Measurements from ENCODE around the gene TNFRSF13B. TPM values are rescaled to one million over a fixed set of nuclear protein-coding genes. Genes with fewer than 3 reads are reported as not detected.

Gene TNFRSF13B
- total RNA-seq, 6 donors from 2014 or later = 0.57 to 6.3 (median 2.1) TPM; not detected in 1

DNA sequence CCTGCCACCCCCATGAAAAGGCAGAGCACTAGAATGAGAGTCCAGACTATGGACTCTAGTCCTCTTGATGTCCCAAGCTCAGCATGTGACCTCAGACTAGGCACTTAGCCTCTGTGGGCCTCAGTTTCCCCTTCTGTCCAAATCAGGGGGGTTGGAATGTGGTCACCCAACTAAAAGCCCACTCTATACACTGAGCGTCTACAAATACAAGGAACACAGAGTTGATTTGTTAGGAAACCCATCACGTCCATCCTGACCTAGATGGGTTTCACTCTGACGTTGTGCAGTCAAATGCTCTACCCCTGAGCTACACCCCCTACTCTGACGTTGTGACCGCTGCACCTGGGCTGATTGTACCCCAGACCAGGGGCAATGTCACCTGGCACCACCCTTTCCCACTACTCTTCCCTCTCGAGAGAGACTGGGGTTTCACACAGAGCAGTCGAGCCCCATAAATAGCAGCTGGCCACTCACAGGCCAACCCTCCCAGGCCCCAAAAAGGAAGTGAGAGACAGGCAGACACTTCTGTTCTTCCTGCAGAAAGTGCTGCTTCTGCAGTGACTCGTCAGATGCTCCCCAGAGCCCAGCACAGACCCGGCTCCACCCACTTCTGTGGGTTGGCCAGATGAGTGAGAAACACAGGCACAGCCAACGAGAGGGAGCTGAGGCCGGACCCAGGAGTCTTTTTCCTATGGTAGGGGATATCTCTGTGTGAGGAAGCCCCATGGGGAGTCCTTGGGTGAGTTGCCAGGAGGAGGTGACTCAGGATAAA lies 16.1 kb upstream of the TNFRSF13B start:
- TF ChIP-seq, protein P1, sequence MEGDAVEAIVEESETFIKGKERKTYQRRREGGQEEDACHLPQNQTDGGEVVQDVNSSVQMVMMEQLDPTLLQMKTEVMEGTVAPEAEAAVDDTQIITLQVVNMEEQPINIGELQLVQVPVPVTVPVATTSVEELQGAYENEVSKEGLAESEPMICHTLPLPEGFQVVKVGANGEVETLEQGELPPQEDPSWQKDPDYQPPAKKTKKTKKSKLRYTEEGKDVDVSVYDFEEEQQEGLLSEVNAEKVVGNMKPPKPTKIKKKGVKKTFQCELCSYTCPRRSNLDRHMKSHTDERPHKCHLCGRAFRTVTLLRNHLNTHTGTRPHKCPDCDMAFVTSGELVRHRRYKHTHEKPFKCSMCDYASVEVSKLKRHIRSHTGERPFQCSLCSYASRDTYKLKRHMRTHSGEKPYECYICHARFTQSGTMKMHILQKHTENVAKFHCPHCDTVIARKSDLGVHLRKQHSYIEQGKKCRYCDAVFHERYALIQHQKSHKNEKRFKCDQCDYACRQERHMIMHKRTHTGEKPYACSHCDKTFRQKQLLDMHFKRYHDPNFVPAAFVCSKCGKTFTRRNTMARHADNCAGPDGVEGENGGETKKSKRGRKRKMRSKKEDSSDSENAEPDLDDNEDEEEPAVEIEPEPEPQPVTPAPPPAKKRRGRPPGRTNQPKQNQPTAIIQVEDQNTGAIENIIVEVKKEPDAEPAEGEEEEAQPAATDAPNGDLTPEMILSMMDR (IDR thresholded peaks at IDR 0.05) = no peak
- peak in 1 of 4 donors; percentile 53 for TF ChIP-seq POLR2A (IDR thresholded peaks at IDR 0.05)
- peak in 1 of 2 donors; percentile 21 for TF ChIP-seq POLR2AphosphoS5 (IDR thresholded peaks at IDR 0.05)
- peak in 1 of 2 donors; percentile 64 for DNase-seq
- Histone ChIP-seq H3K9me3 (no peaks in the 10 kb centered on the region), H3K36me3 (no peaks in the 10 kb centered on the region), H3K27ac (peak overlapping the region in 3 of 4 donors; percentile 11 to 71 (median 30)), H3K4me3 (peak overlapping the region in 1 of 4 donors; percentile 3), H3K27me3 (no peaks in the 10 kb centered on the region), H3K4me1 (peaks cover 0 to 14% (median 8%) of the 10 kb centered on the region in 4 donors)
- ATAC-seq (ENCODE audit: low FRiP score in 2 of 2) = peak; percentile 56 to 90
- WGBS, 2 donors = 42 to 45% methylated on average over 10 to 11 of the region's 11 CpGs

DNA sequence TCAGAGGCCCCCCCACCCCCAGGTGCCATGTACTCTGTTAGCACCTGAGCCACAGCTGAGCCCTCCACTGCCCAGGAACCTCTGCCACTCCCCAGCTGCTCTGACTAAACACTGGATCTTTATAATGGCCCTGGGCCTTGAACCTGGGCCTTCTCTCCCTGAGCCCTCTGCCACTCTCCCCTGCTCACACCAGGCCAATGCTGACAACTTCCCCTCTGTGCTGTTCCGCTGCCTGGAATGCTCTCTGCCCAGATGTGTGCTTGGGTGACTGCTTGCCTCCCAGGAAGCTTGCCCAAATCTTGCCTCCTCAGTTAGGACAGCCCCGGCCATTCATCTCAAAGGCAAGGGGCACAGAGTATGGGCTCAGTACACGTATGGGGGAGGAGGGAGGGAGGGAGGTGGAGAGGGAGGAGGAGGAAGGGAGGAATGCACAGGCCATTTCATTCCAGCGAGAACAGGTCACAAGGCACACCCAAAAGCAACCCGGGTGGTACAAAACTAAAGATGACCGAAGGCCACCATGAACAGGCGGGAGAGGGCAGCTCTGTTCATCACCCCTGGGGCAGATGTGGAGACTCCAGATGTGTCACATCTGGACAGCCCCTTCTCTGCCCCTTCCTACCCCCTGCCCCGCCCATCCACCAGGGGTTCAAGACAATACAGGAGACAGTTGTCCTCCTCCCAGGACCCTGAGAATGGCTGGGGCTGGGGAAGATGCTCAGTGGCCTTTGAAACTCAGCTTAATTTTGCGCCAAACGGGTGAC lies 15.3 kb upstream of the TNFRSF13B start:
- 80 to 91% methylated on average over 8 to 10 of the region's 10 CpGs for WGBS, 2 donors
- ATAC-seq (ENCODE audit: low FRiP score in 2 of 2) (no peak), DNase-seq (no peak)
- Histone ChIP-seq H3K4me3 (no peak overlapping the region), H3K27ac (peak overlapping the region in 1 of 4 donors; percentile 71), H3K4me1 (peaks cover 0 to 14% (median 8%) of the 10 kb centered on the region in 4 donors), H3K9me3 (no peaks in the 10 kb centered on the region), H3K36me3 (no peaks in the 10 kb centered on the region), H3K27me3 (no peaks in the 10 kb centered on the region)
- TF ChIP-seq EP300 (IDR thresholded peaks at IDR 0.05) (no peak), POLR2AphosphoS5 (IDR thresholded peaks at IDR 0.05) (no peak), POLR2A (IDR thresholded peaks at IDR 0.05) (no peak)
- TF ChIP-seq, protein P1 (IDR thresholded peaks at IDR 0.05) = no peak

DNA sequence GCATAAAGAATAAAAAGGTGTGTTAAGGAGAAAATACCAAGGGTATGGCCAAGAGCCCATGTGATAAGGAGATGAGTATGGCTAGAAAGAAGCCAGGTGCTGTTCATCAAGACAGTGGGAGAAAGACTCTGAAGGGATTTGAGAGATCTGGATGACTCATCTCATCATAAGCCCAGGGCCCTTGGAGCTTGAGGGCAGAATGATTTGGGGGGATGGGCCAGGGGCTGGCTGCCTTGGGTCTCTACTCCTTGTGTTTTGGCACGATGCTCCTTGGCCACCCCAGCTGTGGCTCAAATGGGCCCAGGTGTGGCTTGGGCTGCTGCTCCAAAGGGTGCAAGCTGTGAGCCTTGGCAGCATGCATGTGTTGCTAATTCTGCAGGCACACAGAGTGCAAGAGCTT lies 14.5 kb upstream of the TNFRSF13B start:
- H3K4me1 ChIP-seq = peaks cover 0 to 10% (median 8%) of the 10 kb centered on the region in 4 donors
- TF ChIP-seq, protein P1 (IDR thresholded peaks at IDR 0.05) = no peak
- TF ChIP-seq POLR2A (IDR thresholded peaks at IDR 0.05) (no peak), POLR2AphosphoS5 (IDR thresholded peaks at IDR 0.05) (no peak), EP300 (IDR thresholded peaks at IDR 0.05) (no peak)
- no peak overlapping the region for H3K4me3 ChIP-seq
- DNase-seq (no peak), ATAC-seq (ENCODE audit: low FRiP score in 2 of 2) (no peak)
- H3K27me3 ChIP-seq = no peaks in the 10 kb centered on the region
- H3K27ac ChIP-seq = no peak overlapping the region
- no peaks in the 10 kb centered on the region for H3K9me3 ChIP-seq
- no peaks in the 10 kb centered on the region for H3K36me3 ChIP-seq
- WGBS, 2 donors = 75 to 90% methylated on average over 1 of the region's 1 CpG

DNA sequence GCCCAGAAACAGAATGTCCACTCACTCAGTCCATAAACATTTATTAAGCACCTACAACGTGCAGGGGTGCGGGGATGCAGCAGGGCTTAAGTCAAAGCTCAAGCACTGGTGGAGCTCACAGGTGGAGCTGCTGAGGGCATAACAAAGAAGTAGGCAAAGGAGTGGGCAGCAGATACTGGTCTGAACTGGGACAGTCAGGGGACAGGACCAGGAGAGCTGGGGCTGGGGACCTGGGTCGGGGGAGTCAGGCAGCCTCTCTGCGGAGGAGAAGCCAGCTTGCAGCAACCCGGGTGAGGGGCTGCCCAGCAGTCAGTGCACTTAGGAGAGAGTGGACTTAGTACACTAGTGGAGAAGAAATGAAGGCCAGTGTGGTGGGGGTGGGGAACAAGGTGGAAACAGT lies 10.0 kb upstream of the TNFRSF13B start:
- Histone ChIP-seq H3K4me1 (no peaks in the 10 kb centered on the region), H3K36me3 (no peaks in the 10 kb centered on the region)
- 86 to 92% methylated on average over 5 of the region's 5 CpGs for WGBS, 2 donors

More for the DNA sequence above, 10.0 kb upstream of the TNFRSF13B start:
- no peak for DNase-seq
- no peak for ATAC-seq (ENCODE audit: low FRiP score in 2 of 2)
- TF ChIP-seq POLR2A (IDR thresholded peaks at IDR 0.05) (no peak), EP300 (IDR thresholded peaks at IDR 0.05) (no peak), POLR2AphosphoS5 (IDR thresholded peaks at IDR 0.05) (no peak)
- TF ChIP-seq, protein P1 (IDR thresholded peaks at IDR 0.05) = no peak
- Histone ChIP-seq H3K27ac (no peak overlapping the region), H3K4me3 (no peak overlapping the region), H3K9me3 (no peaks in the 10 kb centered on the region), H3K27me3 (no peaks in the 10 kb centered on the region)
